Activated gamma-delta T cell treated with anti-CD3 and anti-CD28 coated beads, Interleukin-2, amount 50 U/mL, for 16 hours (primary cell): ENCODE measurements around the gene GNAT1.
"Not testable (repeated sequence)": the region's sequence is repeated elsewhere in the genome, so short reads cannot be mapped to it uniquely, and the experiment has no call there.

Experiments used
- DNase-seq: peaks from one replicate; pipeline ENCODE4 v3.0.0-alpha.2; 2020; ENCODE audit warnings: low read depth

The GNAT1 gene

DNA sequence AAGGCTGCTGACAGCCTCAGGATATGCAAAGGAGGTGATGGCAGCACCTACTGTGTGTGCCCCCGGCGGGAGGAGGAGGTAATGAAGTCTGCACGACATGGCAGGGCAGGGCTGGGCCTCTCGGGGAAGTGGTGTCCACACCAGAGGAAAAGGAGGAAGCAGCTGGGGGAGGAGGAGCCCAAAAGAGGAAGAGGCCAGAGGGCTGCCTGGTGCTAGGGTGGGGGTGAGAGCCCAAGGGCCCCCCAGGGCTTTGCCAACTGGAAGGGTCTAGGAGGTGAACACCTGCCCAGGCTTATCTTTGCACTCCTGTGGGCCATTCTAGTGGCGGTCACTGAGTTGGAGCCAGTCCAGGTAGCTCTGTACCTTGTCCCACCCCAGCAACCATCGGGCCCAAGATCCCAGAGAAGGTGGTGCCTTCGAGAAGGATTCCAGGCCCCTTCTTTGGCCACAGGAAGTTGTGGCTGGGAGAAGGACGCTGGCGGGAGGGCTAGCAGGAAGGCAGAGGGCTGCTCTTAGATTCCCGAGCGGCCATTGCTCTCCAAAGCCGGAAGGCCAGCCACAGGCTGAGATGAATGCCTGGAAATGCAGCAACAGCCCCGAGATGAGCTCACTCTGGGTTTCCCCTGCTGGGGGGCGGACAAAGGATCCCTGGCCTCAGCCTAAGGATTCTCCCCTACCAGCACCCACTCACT lies 51.6 kb downstream of the GNAT1 start:
- no peak for DNase-seq

DNA sequence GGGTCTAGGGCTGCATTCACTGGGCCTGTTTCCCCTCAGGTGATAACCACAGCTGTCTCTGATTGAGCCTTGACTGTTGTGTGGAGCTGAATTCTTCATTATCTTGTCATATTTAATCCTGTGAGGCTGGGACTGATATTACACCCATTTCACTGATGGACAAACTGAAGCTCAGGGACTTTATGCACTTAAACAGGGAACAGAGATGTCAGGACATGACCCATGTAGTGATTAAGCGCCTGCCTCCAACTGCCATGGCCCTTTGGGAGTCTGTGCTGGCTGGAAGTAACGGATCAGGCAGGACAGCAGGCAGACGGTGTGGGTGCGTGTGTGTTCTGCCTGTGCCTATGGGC lies 52.1 kb downstream of the GNAT1 start:
- no peak for DNase-seq

DNA sequence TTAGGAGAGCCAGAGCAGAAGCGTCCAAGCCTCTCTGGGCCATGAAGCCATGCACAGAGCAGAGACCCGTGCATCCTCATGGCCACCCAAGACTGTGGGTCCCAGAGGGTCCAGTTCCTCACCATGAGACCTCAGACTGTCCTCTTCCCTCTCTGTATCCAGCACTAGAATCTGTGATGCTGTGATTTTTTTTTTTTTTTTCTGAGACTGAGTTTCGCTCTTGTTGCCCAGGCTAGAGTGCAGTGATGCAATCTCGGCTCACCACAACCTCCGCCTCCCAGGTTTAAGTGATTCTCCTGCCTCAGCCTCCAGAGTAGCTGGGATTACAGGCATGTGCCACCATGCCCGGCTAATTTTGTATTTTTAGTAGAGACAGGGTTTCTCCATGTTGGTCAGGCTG lies 53.4 kb downstream of the GNAT1 start:
- DNase-seq: not testable (repeated sequence)

DNA sequence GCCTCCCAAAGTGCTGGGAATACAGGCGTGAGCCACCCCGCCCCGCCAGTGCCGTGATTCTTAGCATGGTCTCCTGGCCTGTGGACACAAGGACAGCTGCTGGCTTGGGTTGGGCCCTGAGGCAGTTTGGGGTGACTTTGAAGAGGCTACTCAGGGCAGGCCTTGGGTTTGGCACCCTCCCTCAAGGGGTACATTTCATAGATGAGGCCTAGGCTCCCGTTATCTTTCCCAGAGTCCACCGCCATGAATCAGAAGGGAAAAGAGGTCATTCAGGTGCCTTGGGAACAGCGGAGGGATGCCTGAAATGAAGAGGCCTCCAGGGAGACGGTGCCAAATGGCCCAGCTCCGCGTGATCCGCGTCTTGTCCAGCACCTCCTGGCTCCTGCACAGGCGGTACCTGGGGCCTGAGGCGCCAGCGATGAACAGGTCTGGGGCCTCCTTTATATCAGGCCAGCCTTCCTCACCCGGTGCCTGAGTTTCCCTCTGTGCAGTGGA lies 53.9 kb downstream of the GNAT1 start:
- DNase-seq: no peak

DNA sequence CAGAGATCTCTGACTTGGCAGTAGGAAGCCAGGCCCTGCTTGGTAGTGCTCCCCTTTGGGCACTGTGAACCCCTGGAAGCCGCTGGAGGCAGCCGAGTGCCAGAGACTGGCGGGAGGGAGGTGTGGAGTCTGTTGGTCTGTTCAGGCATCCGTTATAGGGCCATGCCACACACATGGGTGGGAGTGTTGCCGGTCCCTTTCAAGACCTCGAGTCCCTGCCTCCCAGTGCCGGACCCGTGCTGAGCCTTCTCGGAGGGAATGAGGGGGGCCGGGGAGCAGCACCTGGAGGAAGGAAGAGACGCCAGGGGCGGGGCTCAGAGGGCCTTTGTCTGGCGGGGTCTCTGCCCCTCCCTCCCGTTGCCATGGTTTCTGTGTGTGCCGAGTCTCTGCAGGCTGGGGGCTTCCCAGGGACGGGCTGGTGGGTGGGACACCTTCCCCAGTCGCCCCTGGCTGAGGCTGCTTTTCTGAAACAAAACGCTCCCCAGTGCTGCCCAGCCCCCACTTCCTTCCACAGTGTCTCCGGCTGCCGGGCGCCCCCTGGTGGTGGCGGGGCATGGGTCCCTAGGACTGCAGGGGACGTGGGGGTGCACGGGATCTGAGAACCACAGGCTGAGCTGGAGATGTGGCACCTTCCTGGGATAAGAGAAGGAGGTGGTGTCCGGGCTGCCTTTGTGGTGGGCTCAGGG lies 54.6 kb downstream of the GNAT1 start:
- DNase-seq: peak; percentile 98

DNA sequence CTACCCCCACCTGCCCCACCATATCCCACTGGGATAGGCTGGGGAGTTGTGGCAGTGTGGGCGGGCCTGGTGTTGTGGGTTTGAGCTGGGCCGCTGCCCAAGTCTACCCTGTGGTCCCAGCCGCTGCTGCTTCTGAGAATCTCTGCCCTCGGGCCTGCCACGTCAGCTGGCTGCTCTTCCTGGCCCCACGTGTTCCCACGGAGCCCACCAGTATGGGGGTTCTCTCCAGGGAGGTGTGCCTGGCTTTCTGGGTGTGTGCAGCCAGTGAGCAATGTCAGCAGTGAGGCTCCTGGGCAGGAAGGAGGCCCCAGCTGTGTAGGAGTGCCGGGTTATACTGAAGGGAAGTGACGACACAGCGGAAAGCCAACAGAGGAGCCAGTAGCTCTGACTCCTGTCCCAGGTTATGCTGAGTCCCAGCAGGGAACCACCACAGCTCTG lies 55.1 kb downstream of the GNAT1 start:
- peak; percentile 79 for DNase-seq
